Astrocyte (in vitro differentiated cells and primary cell): ENCODE measurements around the gene C4orf51. TPM values are rescaled to one million over a fixed set of nuclear protein-coding genes. Genes with fewer than 3 reads are reported as not detected.
A peak's percentile ranks its signal among the peaks of the same experiment; 100 is the strongest.

Experiments
- DNase-seq: peaks from one replicate; pipeline ENCODE4 v3.0.0-alpha.2; 2010; ENCODE audit warnings: low read depth
- FAIRE-seq: peaks from 2 replicates; lab custom pipeline; 2011; peaks lifted over from hg19 to GRCh38; lab: Jason Lieb, UNC
- H2AFZ ChIP-seq: 2 replicates; pipeline ENCODE4 v1.6.0; 2012; ENCODE audit warnings: low read depth, low read length, inconsistent platforms
- H3K27ac ChIP-seq: 2 replicates; pipeline ENCODE4 v1.5.1; 2011; ENCODE audit warnings: low read depth, low read length, inconsistent platforms
- H3K27me3 ChIP-seq: 2 replicates; pipeline ENCODE4 v1.6.0; 2011; ENCODE audit warnings: low read length, inconsistent platforms; ENCODE audit not compliant: insufficient read depth
- H3K36me3 ChIP-seq: 2 replicates; pipeline ENCODE4 v1.5.1; 2011; ENCODE audit warnings: low read length, inconsistent platforms; ENCODE audit not compliant: insufficient read depth
- H3K4me1 ChIP-seq: 2 replicates; pipeline ENCODE4 v1.5.1; 2011; ENCODE audit warnings: low read length, inconsistent platforms; ENCODE audit not compliant: insufficient read depth
- H3K4me2 ChIP-seq: 2 replicates; pipeline ENCODE4 v1.6.0; 2012; ENCODE audit warnings: low read length, inconsistent platforms
- H3K4me3 ChIP-seq: 2 replicates; pipeline ENCODE4 v1.5.1; 2011; ENCODE audit warnings: low read depth, mild to moderate bottlenecking, low read length, inconsistent platforms; ENCODE audit not compliant: insufficient read depth
- H3K79me2 ChIP-seq: 2 replicates; pipeline ENCODE4 v1.6.0; 2012; ENCODE audit warnings: mild to moderate bottlenecking, low read length, inconsistent platforms; ENCODE audit not compliant: insufficient read depth
- H3K9ac ChIP-seq: 2 replicates; pipeline ENCODE4 v1.6.0; 2012; ENCODE audit warnings: mild to moderate bottlenecking, low read length, inconsistent platforms
- H3K9me3 ChIP-seq: 2 replicates; pipeline ENCODE4 v1.5.1; 2012; ENCODE audit warnings: low read depth, mild to moderate bottlenecking, low read length, inconsistent platforms; ENCODE audit not compliant: insufficient read depth
- H4K20me1 ChIP-seq: 2 replicates; pipeline ENCODE4 v1.6.0; 2012; ENCODE audit warnings: low read length, inconsistent platforms; ENCODE audit not compliant: insufficient read depth
- H3K27ac Mint-ChIP-seq: one replicate; pipeline ENCODE4 v1.8.0; 2021; ENCODE audit warnings: mild to moderate bottlenecking, mixed read lengths; ENCODE audit not compliant: unreplicated experiment
- H3K27me3 Mint-ChIP-seq: one replicate; pipeline ENCODE4 v1.8.0; 2021; ENCODE audit warnings: low read depth, mixed read lengths; ENCODE audit not compliant: unreplicated experiment
- H3K36me3 Mint-ChIP-seq: one replicate; pipeline ENCODE4 v1.8.0; 2021; ENCODE audit warnings: low read depth, mixed read lengths; ENCODE audit not compliant: unreplicated experiment
- H3K4me1 Mint-ChIP-seq: one replicate; pipeline ENCODE4 v1.8.0; 2021; ENCODE audit warnings: low read depth, mixed read lengths; ENCODE audit not compliant: unreplicated experiment
- H3K4me3 Mint-ChIP-seq: one replicate; pipeline ENCODE4 v1.8.0; 2021; ENCODE audit warnings: mild to moderate bottlenecking, moderate library complexity, mixed read lengths; ENCODE audit not compliant: unreplicated experiment
- H3K9me3 Mint-ChIP-seq: one replicate; pipeline ENCODE4 v1.8.0; 2021; ENCODE audit warnings: mild to moderate bottlenecking, mixed read lengths; ENCODE audit not compliant: unreplicated experiment
- CTCF ChIP-seq: IDR thresholded peaks from 2 replicates; pipeline ENCODE4 v1.5.1; 2011; ENCODE audit warnings: low read depth, mild to moderate bottlenecking, inconsistent platforms, low read length, moderate library complexity; ENCODE audit not compliant: insufficient read depth
- EZH2 ChIP-seq: IDR thresholded peaks from 2 replicates; pipeline ENCODE4 v1.6.1; 2012; ENCODE audit warnings: mild to moderate bottlenecking, low read length, inconsistent platforms; ENCODE audit not compliant: insufficient read depth
- total RNA-seq: library from RNA; stranded (reverse); gene quantifications from 2 replicates; pipeline ENCODE4 v1.2.1, GENCODE V29; 2021

The C4orf51 gene
- total RNA-seq, 1 donor from 2014 or later: not detected

- H3K4me2 ChIP-seq: no peak overlapping the region
- no peak overlapping the region for H3K27ac ChIP-seq
- H3K9ac ChIP-seq: no peak overlapping the region
- Mint-ChIP-seq H3K4me3 (no peak overlapping the region), H3K4me1 (no peaks in the 10 kb centered on the region), H3K9me3 (no peaks in the 10 kb centered on the region), H3K27me3 (peaks cover 7% of the 10 kb centered on the region), H3K36me3 (no peaks in the 10 kb centered on the region), H3K27ac (no peak overlapping the region)
- no peaks in the 10 kb centered on the region for H4K20me1 ChIP-seq
- FAIRE-seq (no peak), DNase-seq (no peak)
- H3K36me3 ChIP-seq: no peaks in the 10 kb centered on the region
- no peak overlapping the region for H3K4me3 ChIP-seq
- no peaks in the 10 kb centered on the region for H3K79me2 ChIP-seq
- H3K27me3 ChIP-seq: no peaks in the 10 kb centered on the region
- H3K9me3 ChIP-seq: no peaks in the 10 kb centered on the region
- H2AFZ ChIP-seq: no peak overlapping the region
- TF ChIP-seq CTCF (no peak), EZH2 (no peak)
- H3K4me1 ChIP-seq: no peaks in the 10 kb centered on the region
These were observed 24.0 kb downstream of the C4orf51 start for GRCh38 chr4:145703850-145704497.

GRCh38 chr4:145709336-145709735, 29.4 kb downstream of the C4orf51 start:
- no peak for TF ChIP-seq CTCF
- no peak for TF ChIP-seq EZH2
- no peaks in the 10 kb centered on the region for H3K27me3 ChIP-seq
- no peak overlapping the region for H3K9ac ChIP-seq
- DNase-seq (no peak), FAIRE-seq (no peak)
- H3K27ac ChIP-seq: peak overlapping the region; percentile 24
- H4K20me1 ChIP-seq: no peaks in the 10 kb centered on the region
- H3K36me3 Mint-ChIP-seq: peaks cover 3% of the 10 kb centered on the region
- H3K4me3 Mint-ChIP-seq: no peak overlapping the region
- H3K4me3 ChIP-seq: no peak overlapping the region
- H3K79me2 ChIP-seq: no peaks in the 10 kb centered on the region
- H3K4me1 ChIP-seq: peaks cover 14% of the 10 kb centered on the region
- H3K9me3 ChIP-seq: no peaks in the 10 kb centered on the region
- H3K4me2 ChIP-seq: peak overlapping the region; percentile 59
- peaks cover 9% of the 10 kb centered on the region for H3K4me1 Mint-ChIP-seq
- no peaks in the 10 kb centered on the region for H3K27me3 Mint-ChIP-seq
- H3K9me3 Mint-ChIP-seq: no peaks in the 10 kb centered on the region
- H3K36me3 ChIP-seq: no peaks in the 10 kb centered on the region
- H2AFZ ChIP-seq: no peak overlapping the region
- H3K27ac Mint-ChIP-seq: no peak overlapping the region

GRCh38 chr4:145709843-145710242, 29.9 kb downstream of the C4orf51 start:
- peak overlapping the region; percentile 24 for H3K27ac ChIP-seq
- H3K4me3 ChIP-seq: no peak overlapping the region
- H3K9me3 ChIP-seq: no peaks in the 10 kb centered on the region
- peak overlapping the region; percentile 59 for H3K4me2 ChIP-seq
- H3K4me3 Mint-ChIP-seq: no peak overlapping the region
- no peaks in the 10 kb centered on the region for H3K27me3 Mint-ChIP-seq
- H3K36me3 ChIP-seq: no peaks in the 10 kb centered on the region
- H3K36me3 Mint-ChIP-seq: peaks cover 3% of the 10 kb centered on the region
- H3K27me3 ChIP-seq: no peaks in the 10 kb centered on the region
- no peaks in the 10 kb centered on the region for H3K79me2 ChIP-seq
- H4K20me1 ChIP-seq: no peaks in the 10 kb centered on the region
- no peak overlapping the region for H3K9ac ChIP-seq
- no peak overlapping the region for H2AFZ ChIP-seq
- H3K27ac Mint-ChIP-seq: no peak overlapping the region
- H3K4me1 ChIP-seq: peaks cover 14% of the 10 kb centered on the region
- TF ChIP-seq EZH2 (no peak), CTCF (no peak)
- DNase-seq (peak; percentile 96), FAIRE-seq (peak; percentile 81)
- H3K4me1 Mint-ChIP-seq: peaks cover 9% of the 10 kb centered on the region
- no peaks in the 10 kb centered on the region for H3K9me3 Mint-ChIP-seq
